ENCODE data around the gene SCP2.

The SCP2 gene

DNA sequence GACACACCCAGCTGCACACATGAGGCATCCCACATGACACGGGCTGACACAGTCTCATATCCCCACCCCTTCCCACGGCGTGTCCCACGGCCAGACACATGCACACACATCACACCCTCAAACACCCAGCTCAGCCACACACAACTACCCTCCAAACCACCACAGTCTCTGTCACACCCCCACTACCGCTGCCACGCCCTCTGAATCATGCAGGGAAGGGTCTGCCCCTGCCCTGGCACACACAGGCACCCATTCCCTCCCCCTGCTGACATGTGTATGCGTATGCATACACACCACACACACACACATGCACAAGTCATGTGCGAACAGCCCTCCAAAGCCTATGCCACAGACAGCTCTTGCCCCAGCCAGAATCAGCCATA lies 157.5 kb downstream of the SCP2 start (continued):
- TF ChIP-seq, protein P1, sequence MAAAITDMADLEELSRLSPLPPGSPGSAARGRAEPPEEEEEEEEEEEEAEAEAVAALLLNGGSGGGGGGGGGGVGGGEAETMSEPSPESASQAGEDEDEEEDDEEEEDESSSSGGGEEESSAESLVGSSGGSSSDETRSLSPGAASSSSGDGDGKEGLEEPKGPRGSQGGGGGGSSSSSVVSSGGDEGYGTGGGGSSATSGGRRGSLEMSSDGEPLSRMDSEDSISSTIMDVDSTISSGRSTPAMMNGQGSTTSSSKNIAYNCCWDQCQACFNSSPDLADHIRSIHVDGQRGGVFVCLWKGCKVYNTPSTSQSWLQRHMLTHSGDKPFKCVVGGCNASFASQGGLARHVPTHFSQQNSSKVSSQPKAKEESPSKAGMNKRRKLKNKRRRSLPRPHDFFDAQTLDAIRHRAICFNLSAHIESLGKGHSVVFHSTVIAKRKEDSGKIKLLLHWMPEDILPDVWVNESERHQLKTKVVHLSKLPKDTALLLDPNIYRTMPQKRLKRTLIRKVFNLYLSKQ (tag by site-specific recombination; IDR thresholded peaks at IDR 0.05; ENCODE audit: borderline replicate concordance), result no peak
- TF ChIP-seq, protein P2, sequence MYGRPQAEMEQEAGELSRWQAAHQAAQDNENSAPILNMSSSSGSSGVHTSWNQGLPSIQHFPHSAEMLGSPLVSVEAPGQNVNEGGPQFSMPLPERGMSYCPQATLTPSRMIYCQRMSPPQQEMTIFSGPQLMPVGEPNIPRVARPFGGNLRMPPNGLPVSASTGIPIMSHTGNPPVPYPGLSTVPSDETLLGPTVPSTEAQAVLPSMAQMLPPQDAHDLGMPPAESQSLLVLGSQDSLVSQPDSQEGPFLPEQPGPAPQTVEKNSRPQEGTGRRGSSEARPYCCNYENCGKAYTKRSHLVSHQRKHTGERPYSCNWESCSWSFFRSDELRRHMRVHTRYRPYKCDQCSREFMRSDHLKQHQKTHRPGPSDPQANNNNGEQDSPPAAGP (tag by site-specific recombination; IDR thresholded peaks at IDR 0.05), result peak; percentile 78; the same call in 1 of the 2 replicates
- TF ChIP-seq ZNF24 (tag by site-specific recombination; IDR thresholded peaks at IDR 0.05), result no peak
- TF ChIP-seq, protein P3, sequence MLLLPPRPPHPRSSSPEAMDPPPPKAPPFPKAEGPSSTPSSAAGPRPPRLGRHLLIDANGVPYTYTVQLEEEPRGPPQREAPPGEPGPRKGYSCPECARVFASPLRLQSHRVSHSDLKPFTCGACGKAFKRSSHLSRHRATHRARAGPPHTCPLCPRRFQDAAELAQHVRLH (tag by site-specific recombination; IDR thresholded peaks at IDR 0.05), result no peak
- no peak for TF ChIP-seq ZNF138 (tag by site-specific recombination; IDR thresholded peaks at IDR 0.05; ENCODE audit: borderline replicate concordance)
- no peak for TF ChIP-seq KLF7 (tag by site-specific recombination; IDR thresholded peaks at IDR 0.05; ENCODE audit: borderline replicate concordance)
- no peak for TF ChIP-seq ZFP41 (tag by site-specific recombination; IDR thresholded peaks at IDR 0.05; ENCODE audit: borderline replicate concordance)
- no peak for TF ChIP-seq ZXDB (tag by site-specific recombination; IDR thresholded peaks at IDR 0.05)
- no peak for TF ChIP-seq ZNF366 (tag by site-specific recombination; conservative IDR thresholded peaks at IDR 0.05)
- no peak for TF ChIP-seq ZNF416 (tag by site-specific recombination; IDR thresholded peaks at IDR 0.05)
- no peak for TF ChIP-seq MEIS1 (CRISPR knock-in tag; IDR thresholded peaks at IDR 0.05; ENCODE audit: borderline replicate concordance)
- no peak for TF ChIP-seq ZBTB48 (tag by site-specific recombination; IDR thresholded peaks at IDR 0.05)
- no peak for TF ChIP-seq ZNF510 (tag by site-specific recombination; IDR thresholded peaks at IDR 0.05; ENCODE audit: insufficient replicate concordance)
- TF ChIP-seq ZNF175 (tag by site-specific recombination; IDR thresholded peaks at IDR 0.05), result no peak
- peak; percentile 49 for TF ChIP-seq EGR2 (tag by site-specific recombination; IDR thresholded peaks at IDR 0.05; ENCODE audit: low read depth)
- no peak for TF ChIP-seq ZNF391 (tag by site-specific recombination; IDR thresholded peaks at IDR 0.05; ENCODE audit: borderline replicate concordance, low read depth)
- TF ChIP-seq, protein P4, sequence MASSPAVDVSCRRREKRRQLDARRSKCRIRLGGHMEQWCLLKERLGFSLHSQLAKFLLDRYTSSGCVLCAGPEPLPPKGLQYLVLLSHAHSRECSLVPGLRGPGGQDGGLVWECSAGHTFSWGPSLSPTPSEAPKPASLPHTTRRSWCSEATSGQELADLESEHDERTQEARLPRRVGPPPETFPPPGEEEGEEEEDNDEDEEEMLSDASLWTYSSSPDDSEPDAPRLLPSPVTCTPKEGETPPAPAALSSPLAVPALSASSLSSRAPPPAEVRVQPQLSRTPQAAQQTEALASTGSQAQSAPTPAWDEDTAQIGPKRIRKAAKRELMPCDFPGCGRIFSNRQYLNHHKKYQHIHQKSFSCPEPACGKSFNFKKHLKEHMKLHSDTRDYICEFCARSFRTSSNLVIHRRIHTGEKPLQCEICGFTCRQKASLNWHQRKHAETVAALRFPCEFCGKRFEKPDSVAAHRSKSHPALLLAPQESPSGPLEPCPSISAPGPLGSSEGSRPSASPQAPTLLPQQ (tag by site-specific recombination; IDR thresholded peaks at IDR 0.05), result no peak
- no peak for TF ChIP-seq ZNF664 (tag by site-specific recombination; IDR thresholded peaks at IDR 0.05)
- TF ChIP-seq, protein P5, sequence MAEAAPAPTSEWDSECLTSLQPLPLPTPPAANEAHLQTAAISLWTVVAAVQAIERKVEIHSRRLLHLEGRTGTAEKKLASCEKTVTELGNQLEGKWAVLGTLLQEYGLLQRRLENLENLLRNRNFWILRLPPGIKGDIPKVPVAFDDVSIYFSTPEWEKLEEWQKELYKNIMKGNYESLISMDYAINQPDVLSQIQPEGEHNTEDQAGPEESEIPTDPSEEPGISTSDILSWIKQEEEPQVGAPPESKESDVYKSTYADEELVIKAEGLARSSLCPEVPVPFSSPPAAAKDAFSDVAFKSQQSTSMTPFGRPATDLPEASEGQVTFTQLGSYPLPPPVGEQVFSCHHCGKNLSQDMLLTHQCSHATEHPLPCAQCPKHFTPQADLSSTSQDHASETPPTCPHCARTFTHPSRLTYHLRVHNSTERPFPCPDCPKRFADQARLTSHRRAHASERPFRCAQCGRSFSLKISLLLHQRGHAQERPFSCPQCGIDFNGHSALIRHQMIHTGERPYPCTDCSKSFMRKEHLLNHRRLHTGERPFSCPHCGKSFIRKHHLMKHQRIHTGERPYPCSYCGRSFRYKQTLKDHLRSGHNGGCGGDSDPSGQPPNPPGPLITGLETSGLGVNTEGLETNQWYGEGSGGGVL (tag by site-specific recombination; IDR thresholded peaks at IDR 0.05), result no peak
- TF ChIP-seq ZNF629 (tag by site-specific recombination; IDR thresholded peaks at IDR 0.05), result no peak

DNA sequence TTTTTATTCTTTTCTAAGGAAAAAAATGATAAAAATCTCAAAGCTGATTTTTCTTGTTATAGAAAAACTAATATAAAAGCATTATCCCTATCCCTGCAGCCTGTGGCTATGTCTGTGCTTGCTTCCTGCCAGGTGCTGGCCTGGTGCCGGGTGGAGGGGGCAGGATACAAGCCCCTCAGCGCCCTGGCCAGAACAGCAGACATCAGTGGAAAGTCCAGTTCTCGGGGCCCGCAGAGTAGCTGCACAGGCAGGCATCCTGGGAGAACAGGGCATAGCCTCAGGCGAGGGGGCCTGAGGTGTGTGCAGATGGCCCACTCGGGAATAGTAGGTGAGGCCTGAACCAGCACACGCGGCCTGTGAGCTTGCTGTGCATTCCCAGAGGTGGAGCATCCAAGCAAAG lies 158.3 kb downstream of the SCP2 start:
- CTCF ChIA-PET, result interaction anchor here (1.0 kb wide), 2 partner anchors 21 to 86 kb away, joined by 3 read pairs; no protein-coding TSS in a partner anchor
- Histone ChIP-seq H3K36me3 (ENCODE audit: control insufficient read depth in 2 of 2, insufficient read depth in 1 of 2, low read length in 2 of 2) (no peaks in the 10 kb centered on the region), H3K4me1 (ENCODE audit: control insufficient read depth, insufficient read depth, low read length) (no peaks in the 10 kb centered on the region), H3K9me3 (ENCODE audit: control insufficient read depth, insufficient read depth, low read depth, low read length) (no peaks in the 10 kb centered on the region), H3K27ac (ENCODE audit: extremely low read depth, low read depth, low read length) (no peak overlapping the region), H3K4me3 (ENCODE audit: low read depth, low read length) (no peak overlapping the region)
- no peak for TF ChIP-seq ZNF112 (tag by site-specific recombination; IDR thresholded peaks at IDR 0.05)
- TF ChIP-seq ZBTB48 (tag by site-specific recombination; IDR thresholded peaks at IDR 0.05), result no peak
- TF ChIP-seq ZNF202 (tag by site-specific recombination; IDR thresholded peaks at IDR 0.05; ENCODE audit: borderline replicate concordance), result no peak
- no peak for TF ChIP-seq ZSCAN16 (tag by site-specific recombination; IDR thresholded peaks at IDR 0.05)
- TF ChIP-seq ZBTB8A (tag by site-specific recombination; IDR thresholded peaks at IDR 0.05), result no peak
- TF ChIP-seq ZNF654 (tag by site-specific recombination; IDR thresholded peaks at IDR 0.05; ENCODE audit: low read depth), result no peak
- POLR2A ChIA-PET, result no interaction called here
